Prostate gland (tissue), 2 donors: Measurements from ENCODE around the gene CDKN1A.

Experiments used
- POLR2A ChIP-seq: fragments of 450-650 bp; IDR thresholded peaks from one replicate; pipeline ENCODE4 v1.6.1; 2016; ENCODE audit warnings: antibody characterized with exemption, mild to moderate bottlenecking
- TF ChIP-seq, protein P1 (sequence below), 4 experiments: fragments of 200-600 bp in 2 of 4; fragments of 450-650 bp in 2 of 4; sonication (generic) in 2 of 4; IDR thresholded peaks; 1 replicate in 3 of 4; 2 replicates in 1 of 4; pipeline ENCODE4 v1.5.1; 2016 to 2019; ENCODE audit warnings: antibody characterized with exemption in 4 of 4, mild to moderate bottlenecking in 2 of 4, moderate library complexity in 2 of 4

DNA sequence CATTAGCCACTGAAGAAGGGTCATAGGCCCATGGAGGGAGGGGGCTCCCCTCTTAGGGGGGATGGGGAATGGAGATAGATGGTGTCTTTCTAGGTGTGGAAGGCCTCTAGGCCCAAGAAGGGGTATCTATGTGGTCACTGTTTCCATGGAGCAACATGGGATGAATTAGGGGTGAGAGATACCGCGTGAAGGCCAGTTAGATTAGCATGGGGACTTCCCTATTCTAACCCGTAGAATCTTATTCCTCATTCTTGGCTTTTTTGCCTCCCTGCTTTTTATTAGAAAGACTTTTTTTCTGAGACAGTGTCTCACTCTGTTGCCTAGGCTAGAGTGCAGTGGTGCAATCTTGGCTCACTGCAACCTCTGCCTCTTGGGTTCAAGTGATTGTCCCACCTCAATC is 22.3 kb downstream of the CDKN1A start:
- TF ChIP-seq, protein P1, sequence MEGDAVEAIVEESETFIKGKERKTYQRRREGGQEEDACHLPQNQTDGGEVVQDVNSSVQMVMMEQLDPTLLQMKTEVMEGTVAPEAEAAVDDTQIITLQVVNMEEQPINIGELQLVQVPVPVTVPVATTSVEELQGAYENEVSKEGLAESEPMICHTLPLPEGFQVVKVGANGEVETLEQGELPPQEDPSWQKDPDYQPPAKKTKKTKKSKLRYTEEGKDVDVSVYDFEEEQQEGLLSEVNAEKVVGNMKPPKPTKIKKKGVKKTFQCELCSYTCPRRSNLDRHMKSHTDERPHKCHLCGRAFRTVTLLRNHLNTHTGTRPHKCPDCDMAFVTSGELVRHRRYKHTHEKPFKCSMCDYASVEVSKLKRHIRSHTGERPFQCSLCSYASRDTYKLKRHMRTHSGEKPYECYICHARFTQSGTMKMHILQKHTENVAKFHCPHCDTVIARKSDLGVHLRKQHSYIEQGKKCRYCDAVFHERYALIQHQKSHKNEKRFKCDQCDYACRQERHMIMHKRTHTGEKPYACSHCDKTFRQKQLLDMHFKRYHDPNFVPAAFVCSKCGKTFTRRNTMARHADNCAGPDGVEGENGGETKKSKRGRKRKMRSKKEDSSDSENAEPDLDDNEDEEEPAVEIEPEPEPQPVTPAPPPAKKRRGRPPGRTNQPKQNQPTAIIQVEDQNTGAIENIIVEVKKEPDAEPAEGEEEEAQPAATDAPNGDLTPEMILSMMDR (IDR thresholded peaks at IDR 0.05), result no peak
- TF ChIP-seq POLR2A, result no peak
